Hematopoietic multipotent progenitor cell treated with erythropoietin and hydrocortisone succinate and interleukin-3 and kit ligand, for 4 days (in vitro differentiated cells): Measurements from ENCODE around the gene ZIC1.

ENCODE experiments used
- DNase-seq: peaks from one replicate; pipeline ENCODE4 v3.0.0-alpha.2; 2015

The ZIC1 gene

DNA sequence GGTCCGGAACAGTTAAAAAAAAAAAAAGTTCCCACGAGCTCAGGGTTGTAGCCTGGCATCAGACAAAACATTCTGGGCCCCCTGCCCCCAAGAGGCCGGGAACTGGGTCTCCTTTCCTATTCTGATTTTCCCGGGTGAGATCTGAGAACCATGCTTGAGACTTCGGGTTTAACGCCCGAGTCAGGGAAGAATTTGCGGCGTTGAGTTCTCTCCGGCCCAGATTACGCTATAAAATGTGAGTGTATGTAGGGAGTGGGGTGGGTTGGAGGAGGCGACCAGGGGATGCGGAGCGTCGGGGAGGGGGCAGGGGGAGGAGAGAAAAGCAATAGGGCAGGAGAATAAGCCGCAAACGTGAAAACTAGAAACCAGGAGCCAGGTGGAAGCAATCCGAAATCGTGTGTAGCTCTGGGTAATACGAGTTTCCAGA is 2.7 kb downstream of the ZIC1 start:
- DNase-seq: no peak

DNA sequence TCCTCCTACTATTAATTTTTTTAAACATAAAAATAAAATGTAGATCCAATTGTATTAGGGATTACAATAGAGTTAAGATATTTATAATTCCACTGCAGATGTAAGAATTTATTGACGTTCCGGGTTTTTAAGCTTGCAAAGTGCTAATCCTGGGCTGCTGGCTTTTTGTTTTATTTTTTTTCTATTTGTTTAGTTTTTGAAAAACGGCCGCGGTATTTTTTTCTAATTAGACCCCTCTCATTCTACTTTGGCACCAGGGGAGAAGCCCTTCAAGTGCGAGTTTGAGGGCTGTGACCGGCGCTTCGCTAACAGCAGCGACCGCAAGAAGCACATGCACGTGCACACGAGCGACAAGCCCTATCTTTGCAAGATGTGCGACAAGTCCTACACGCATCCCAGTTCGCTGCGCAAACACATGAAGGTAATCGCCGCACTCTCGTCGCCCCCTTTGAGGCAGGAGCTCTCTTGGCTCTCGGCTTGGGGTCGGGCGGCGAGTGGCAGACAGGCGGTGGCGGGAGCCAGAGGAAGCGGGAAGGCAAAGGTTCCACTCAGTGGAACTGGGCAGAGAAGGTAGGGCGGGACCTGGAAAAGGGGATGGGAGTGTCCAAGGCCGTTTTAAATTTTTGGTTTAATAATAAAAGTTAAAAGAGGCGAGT is 3.2 kb downstream of the ZIC1 start:
- DNase-seq: peak; percentile 28

DNA sequence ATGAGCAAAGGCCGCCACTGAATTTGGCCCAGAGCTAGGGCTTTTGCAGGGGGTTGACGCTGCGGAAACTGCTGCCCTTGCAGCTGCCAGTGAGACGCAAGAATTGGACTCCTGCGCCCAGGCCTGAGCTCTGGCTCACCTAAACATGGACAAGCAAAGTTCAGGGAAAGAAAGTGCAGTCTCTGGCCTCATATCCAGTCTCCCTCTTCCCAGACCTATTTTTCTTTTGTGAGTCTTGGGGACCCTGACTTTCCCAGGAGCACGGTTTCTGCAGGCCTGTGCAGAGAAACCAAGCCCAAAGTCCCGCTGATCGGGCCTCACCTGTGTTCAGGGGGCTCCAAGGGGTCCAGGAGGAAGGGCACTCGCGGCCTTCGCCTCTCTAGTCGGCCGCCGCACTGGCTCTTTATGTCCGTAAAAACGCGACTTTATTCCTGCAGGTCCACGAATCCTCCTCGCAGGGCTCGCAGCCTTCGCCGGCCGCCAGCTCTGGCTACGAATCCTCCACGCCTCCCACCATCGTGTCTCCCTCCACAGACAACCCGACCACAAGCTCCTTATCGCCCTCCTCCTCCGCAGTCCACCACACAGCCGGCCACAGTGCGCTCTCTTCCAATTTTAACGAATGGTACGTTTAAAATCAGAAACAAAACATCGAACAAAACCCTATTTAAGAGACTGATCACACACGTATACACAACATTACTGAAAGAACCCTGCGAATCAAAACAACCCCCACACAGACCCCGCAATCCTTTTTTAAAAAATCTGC is 3.9 kb downstream of the ZIC1 start:
- no peak for DNase-seq

DNA sequence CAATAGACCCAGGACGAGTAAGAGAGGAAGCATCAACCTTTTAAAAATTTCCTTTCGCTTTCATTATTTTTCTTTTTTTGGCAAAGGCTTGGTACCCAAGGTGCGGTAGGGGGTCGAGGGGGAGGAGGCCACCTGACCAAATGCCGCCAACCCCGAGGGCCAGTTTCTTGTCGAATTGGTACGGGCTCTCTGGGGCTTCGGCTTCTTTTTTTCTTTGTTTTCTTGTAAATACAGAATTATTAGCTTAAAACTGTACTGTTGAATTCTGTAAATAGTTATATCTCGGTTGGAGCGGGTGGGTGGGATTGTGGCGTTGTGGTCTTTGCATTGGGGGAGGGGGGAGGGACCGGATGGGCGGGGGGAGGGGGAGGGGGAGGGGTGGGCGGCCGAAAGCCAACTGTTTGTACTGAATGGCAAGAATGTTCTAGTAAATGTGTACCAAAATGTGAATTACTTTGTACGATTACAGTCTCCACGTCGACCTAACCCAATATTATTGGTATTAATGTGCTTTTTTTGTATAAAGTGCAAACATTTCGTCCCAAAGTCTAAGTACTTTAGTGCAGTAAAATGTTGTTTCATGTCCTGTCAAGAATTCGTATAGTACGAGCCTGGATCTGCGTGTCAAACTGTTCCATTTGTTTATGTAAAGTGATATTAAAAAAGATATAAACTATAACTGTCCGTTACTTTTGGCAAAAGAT is 4.7 kb downstream of the ZIC1 start:
- no peak for DNase-seq

DNA sequence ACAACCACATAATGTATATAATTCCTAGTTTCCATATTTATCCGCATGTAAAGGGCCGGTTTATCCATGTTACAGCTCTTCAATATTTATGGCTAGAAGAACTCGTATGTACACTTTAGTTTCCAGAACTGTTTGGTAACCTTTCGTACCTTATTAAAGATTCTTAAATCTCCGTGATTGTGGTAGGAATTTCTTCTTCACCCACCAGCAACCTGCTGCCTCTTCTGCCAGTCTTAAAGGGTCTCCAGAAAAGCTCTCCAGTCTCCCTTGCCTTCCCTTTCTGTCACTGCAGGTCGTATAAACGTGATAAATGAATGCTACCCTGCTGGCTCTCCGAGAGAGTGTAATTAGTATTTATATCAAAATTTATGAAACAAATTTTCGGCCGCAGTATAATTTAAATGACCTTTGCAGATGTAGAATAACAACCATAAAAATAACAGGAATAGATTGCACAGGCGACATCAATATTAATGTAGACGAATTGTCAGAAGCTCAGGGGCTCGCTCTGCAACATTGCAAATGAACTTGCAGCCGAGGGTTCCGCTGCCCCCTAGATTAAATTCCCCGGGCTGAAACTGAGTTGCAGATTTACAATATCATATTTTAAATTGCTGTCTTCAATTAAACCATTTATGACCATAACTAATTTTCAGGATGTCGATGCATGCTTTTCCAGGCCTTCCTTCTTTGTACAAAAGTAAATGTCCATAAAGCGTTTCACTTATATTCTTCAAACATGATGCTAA is 5.4 kb downstream of the ZIC1 start:
- DNase-seq: no peak

DNA sequence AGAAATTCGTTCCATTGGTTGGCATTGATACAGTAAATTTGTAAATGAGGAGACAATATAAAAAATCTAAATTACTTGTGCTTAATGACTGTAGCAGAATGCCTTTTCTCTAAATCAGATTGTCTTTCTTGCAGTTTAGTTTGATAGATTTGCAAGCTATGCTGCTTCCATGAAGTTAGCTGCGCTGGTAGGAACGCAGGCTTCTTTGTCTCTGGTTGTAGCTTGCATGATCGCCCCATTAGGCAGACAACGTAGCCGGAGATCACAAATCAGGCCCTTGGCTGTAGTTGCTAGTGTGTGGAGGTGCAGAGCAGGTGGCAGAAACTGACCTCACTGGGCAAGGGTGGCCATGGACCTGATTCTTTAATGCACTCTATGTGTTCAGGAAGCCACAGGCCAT is 6.1 kb downstream of the ZIC1 start:
- DNase-seq: no peak

DNA sequence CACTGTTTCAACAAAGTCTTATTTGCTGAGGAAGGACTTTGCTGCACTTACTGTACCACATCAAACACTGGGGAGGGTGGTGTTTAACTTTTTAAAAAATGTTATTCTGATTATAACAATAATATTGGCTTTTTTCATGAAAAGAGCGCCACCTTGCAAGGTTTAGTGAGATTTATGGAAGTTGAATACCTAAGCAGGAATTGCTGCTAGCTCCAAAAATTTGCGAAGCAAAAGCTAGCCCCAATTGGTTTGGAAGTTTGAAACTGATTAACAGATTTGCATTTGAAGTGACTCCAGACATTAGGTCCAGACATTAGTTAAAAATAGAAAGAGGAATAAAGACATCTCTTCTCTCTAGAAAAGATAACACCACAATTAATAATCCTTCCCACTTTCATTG is 6.7 kb downstream of the ZIC1 start:
- DNase-seq: no peak

DNA sequence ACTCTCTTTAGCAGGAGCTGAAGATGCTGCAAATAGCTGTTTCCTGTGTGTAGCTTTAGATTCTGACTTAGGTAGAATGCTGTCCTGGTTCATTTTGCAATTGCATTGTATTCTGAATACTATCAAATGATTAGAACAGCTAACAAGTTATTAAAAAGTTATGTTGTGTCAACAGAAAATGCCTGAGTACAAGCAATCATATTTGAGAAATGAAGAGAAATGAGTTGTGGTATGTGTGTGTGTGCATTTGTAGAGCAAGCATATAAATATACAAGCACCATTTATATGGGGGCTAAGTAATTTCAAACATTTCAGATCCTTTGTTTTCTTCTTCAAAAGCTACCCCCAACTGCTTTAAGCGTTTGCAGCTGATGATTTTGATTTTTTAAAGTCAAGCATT is 7.8 kb downstream of the ZIC1 start:
- DNase-seq: no peak

DNA sequence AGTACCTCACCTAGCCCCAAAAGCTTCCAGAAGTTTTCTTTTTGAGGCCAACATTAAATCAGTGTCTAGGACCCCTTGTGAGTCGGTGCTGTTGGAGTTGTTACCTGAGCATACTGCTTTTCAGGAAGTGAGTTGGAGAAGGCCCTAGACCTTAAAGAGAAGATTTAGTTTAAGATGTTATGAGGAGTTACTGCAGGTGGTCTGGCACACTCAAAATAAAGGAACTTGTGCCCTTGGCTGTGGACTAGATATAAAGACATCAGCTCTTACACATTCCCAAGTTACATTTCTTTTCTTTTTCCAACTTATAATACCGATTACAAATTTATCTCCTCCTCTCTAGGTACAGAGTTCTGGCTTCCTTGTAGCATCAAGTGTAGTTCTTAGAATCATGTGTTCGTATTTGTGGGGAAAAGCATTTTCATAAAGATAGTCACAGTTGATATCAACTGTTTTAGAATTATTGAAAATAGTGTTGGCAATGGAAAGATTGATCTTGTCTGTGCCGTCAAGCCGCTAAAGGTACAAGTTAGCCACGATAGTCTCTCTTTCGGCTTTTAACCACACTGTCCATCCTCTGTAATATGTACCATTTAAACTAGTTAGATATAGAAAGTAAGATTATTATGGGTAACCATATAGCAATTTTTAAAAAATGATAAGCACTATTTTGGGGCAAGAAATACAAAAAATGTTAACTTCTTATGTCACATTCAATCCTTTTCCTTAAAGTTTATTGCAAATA is 8.6 kb downstream of the ZIC1 start:
- DNase-seq: no peak

DNA sequence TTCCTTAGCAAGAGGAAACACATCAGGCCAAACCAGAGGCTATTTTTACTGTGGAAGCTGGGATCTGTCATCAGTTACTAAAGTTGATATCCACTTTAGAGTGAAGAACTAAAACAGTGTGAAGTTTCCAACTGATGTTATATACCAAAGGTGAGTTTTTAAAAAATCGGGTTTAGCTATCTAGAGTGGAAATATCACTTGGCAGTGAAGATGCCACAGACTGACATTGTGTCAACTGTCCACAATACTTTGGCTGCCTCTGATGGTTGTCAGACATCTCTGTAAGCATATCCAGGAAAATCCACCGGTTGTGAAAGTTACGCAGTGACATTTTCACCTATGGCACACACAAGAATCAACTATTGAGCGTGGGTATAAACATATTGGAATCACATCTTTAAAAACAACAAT is 9.2 kb downstream of the ZIC1 start:
- DNase-seq: no peak

DNA sequence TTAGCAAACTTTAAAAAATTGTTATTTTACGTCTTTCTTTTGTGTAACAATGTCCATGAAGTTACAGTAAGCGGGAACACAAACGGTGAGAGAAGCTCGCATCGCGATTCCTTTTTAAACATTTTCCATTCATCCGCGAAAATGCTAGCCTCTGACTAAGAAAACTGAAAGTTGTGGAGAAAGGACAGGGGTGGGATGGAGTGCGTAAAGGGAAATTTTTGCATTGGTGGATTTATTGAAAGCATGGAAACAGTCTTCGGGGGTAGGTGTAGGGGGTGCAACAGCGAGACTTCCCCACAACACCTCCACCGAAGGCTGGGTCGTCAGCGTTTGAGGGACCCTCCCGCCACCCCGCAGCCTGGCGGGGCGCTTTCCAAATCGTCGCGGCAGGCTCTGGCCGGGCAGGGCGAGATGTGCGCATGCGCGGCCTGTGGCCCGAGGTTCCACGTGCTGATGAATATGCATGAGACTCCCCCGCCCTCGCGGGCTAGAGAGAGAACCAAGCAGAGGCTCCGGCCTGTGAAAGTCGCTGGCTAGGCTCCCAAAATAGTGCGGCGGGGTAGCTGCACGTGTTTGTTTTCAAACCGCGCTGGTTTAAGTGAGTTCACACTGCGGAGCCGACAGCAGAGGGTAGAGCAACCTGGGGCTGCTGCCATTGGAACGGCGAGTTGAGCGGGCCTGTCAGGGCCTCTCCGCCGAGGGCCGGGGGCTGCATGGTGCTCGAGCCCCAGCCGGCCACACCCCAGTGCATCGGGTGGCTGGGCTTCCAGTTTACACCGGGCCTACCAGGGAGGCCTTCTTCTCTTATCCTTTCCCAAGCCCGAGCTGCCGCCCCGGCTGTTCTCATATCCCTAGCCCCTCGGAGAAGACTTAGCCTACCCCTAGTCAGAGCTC is 9.9 kb downstream of the ZIC1 start:
- DNase-seq: no peak

DNA sequence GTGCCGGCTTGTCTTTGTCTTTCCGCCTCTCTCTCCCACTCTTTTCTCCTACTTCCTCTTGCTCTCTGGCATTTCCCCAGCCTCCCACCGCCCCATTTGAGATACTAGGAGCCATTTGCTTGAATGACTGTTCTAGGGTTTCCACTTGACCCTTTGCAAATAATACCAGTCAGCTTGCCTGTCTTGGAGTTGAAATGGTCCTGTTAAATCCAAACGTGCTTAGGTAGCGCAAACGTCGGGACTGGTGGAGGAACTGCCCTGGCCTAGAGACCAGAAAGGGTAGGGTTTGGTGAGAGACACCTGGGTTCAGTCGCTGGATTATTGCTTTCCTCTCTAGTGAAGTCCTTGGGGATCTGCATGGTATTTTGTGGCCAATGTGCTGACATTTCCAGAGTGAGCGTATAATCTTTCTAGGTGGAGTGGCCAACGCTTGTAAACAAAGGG is 10.6 kb downstream of the ZIC1 start:
- no peak for DNase-seq

DNA sequence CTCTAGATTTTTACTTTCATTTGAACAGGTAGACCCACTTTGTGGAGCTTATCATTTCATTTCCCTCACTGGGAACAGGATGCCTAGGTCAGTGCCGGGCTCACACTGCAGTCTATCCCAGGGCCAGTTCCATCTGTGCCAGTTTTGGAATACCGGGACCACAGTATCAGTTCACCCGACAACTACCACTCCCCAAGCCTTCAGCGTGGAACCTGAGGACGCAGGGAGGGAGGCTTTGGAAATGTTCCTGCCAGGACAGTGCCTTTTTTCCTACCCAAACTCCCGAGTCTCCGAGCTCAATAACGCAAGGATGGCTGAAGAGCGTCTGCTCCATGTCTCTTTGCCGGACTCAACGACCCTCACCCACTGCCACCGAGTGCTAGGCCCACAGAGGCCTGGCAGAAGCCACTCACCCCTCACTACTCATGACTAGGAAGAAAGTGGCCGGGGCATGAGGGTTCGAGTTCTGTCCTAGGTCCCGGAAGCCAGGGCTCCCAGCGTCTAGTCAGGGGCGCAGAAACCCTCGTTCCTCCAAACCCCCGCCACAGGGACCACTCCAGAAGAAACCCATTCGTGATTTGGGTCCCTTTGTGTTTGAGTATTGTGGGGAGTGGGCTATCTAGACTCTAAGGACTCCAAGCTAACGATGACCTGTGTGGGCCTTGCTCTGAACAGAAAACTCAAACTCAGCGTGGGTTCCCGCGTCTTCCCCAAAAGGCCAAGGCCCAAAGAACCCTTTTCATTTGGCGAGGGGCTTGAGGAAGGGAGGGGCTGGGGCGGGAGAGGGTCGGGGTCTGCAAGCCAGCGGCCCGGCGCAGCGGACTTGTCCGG is 11.4 kb downstream of the ZIC1 start:
- DNase-seq: no peak

DNA sequence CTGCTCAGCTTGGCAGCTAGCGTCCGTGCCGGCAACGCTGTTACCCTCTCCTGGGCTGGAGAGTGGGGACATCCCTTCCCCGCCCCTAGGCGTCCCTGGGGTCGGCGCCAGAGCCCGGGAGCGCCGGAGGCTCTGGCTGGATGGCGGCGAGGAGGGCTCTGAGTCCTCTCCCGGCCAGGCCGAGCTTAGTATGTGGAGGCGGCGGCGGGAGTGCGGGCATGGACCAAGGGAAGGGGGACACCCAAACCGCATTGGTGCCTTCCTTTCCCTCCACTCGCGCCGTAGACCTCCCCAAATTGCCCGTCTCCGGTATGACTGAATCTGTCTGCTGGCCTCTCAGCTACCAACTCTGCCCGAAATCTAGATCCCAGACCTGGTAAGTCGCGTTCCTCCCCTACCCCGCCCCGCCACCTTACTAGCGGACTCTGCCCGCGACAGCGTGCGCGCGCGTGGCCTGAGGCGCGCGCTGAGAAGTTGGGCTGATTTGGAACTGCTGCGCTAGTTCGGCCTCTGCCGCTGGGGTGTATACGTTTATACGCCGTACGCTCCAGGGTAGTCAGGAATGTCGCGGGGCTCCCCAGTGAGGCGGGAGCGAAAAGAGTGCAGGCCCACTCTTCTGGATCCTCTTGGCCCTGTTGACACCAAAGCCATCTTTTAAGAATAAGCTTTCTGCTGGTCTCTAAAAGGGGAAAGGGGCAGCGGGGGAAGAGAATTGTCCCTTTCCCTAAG is 12.2 kb downstream of the ZIC1 start:
- no peak for DNase-seq

DNA sequence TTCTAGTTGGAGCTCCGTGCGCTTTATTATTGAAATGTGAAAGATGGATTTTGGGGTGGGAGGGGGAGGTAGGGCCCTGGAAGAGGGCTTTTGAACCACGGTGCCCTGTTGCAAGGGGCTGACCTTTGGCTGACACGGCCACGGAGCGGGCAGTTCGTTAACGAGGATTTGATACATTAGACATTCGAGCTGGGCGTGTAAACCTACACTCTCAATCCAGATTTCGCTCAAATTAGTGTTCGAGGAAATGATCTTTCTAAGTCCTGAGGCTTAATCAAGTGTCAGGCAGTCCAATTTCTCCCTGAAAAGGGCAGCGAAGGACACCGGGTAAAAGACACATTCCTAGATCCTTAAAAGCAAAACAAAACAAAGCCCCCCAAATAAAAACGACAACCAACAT is 13.0 kb downstream of the ZIC1 start:
- no peak for DNase-seq

DNA sequence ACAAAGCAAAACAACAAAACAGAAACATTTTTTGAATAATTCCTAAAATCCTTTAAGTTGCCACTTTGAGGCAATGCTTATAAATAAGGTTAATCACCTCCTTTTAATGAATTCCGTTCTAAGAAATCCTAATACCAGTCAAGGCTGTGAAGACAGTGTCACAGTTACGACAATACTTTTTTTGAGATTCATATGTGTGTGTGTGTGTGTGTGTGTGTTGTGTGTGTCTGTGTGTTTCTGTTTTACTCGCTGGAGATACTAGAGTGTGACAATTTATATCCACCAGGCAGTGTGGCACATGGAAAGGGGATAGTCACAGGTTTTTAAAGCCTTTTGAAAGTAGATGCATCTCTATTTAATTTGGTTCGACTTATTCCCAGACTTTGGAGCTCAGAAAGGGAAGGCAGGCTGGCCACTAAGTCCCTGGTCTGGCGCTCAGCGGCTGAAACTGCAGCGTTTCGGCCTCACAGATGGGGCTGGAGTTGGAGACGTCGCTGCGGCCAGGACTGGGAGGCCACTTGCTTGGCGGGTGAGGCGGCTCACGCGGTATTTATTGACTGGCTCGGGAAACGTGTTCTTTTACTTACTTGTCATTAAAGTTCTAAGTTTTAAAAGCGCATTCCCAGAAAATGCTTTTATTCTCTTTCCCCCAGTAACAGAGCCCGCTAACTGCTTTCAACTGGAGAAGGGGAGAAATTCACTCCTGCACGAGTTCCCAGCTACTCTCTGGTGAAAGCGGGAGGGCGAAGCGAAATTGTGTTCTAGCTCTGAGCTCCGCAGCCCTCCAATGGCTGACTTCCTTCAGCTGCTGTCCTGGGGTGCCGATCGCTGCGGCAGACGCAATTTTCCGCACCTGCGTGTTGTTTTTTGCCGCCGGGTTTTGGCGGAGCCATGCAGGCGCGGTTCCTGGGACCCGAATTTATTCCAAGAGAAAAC is 13.7 kb downstream of the ZIC1 start:
- DNase-seq: no peak

DNA sequence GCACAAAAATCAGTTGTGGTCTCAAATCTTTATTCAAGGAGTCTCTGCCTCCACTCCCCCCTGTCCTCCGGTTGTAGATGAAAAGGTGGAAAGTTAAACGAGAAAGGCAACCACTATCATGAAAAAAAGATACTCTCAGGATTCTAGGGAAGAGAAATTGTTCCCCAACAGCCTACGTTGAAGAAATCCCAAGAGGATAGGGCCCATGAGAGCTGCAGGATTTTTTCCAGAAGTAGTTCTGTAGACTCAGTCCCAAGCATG is 14.3 kb downstream of the ZIC1 start:
- no peak for DNase-seq

DNA sequence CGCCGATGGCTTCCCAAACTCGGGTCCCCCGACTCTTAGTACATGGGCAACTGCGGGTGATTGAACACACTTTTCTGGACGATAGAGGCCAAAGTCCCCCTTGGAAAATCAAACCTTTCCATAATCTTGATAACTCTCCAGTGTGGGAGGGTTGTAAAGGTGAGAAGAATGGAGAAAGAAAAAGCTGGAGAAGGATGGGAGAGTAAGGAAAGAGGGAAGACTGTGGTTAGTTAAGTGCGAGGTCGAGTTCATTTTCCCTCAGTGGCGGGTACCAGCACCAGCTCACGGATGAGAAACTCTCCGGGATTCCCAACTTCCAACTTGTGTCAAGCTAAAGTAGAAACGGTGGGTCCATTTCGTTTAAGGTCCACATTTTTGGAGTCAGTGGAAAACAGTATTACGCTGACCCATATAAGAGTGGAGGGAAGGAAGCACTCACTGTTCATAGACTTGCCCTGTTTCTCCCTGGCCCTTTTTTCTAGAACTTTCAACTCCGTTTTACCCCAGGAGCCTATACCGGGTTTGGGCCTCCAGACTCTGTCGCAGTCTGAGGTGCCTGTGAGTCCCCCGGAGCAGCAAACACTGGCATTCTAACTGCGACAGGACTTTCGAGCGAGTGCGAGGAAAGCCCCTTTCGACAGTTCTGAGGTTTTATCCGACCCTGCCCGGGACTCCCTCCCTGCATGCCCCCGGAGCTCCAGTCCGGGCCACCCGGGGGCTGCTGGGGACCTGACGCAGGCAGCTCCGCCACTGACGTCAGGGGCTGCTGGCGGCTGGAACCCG is 14.8 kb downstream of the ZIC1 start:
- no peak for DNase-seq
